ENCODE data around the gene MIB1.

Gene MIB1

GRCh38 chr18:21745231-21745630, 4.6 kb downstream of the MIB1 start:
- H3K9me3 ChIP-seq = no peaks in the 10 kb centered on the region
- H3K27ac ChIP-seq = no peak overlapping the region
- H3K4me3 ChIP-seq = no peak overlapping the region
- TF ChIP-seq CTCF (IDR thresholded peaks at IDR 0.05) = no peak
- H3K36me3 ChIP-seq = no peaks in the 10 kb centered on the region
- intact Hi-C loops (cut with DNase I; ENCODE audit: low total_unique reads) = no loop called here
- DNase-seq = no peak
- H3K27me3 ChIP-seq = no peaks in the 10 kb centered on the region
- peaks cover 0 to 48% (median 16%) of the 10 kb centered on the region in 4 donors for H3K4me1 ChIP-seq

- intact Hi-C loops (cut with DNase I; ENCODE audit: low total_unique reads) = no loop called here
- no peak for TF ChIP-seq CTCF (IDR thresholded peaks at IDR 0.05)
Measured at GRCh38 chr18:21747268-21747667, 6.7 kb downstream of the MIB1 start.

GRCh38 chr18:21747764-21748693, 7.4 kb downstream of the MIB1 start:
- H3K27me3 ChIP-seq = no peaks in the 10 kb centered on the region
- no peak overlapping the region for H3K27ac ChIP-seq
- no peak for DNase-seq
- no peaks in the 10 kb centered on the region for H3K9me3 ChIP-seq
- no peaks in the 10 kb centered on the region for H3K36me3 ChIP-seq
- peaks cover 0 to 48% (median 13%) of the 10 kb centered on the region in 4 donors for H3K4me1 ChIP-seq
- no peak for TF ChIP-seq CTCF (IDR thresholded peaks at IDR 0.05)
- intact Hi-C loops (cut with DNase I; ENCODE audit: low total_unique reads) = no loop called here
- H3K4me3 ChIP-seq = no peak overlapping the region

More at GRCh38 chr18:21747268-21747667, 6.7 kb downstream of the MIB1 start:
- Histone ChIP-seq H3K9me3 (no peaks in the 10 kb centered on the region), H3K27ac (no peak overlapping the region), H3K27me3 (no peaks in the 10 kb centered on the region), H3K36me3 (no peaks in the 10 kb centered on the region), H3K4me3 (no peak overlapping the region), H3K4me1 (peaks cover 0 to 56% (median 14%) of the 10 kb centered on the region in 4 donors)
- no peak for DNase-seq

GRCh38 chr18:21757833-21758232, 17.2 kb downstream of the MIB1 start:
- Histone ChIP-seq H3K36me3 (no peaks in the 10 kb centered on the region), H3K4me3 (no peak overlapping the region), H3K9me3 (no peaks in the 10 kb centered on the region), H3K27ac (no peak overlapping the region), H3K27me3 (no peaks in the 10 kb centered on the region), H3K4me1 (peaks cover 0 to 35% (median 0%) of the 10 kb centered on the region in 4 donors)
- no peak for DNase-seq
- TF ChIP-seq CTCF (IDR thresholded peaks at IDR 0.05) = no peak
- intact Hi-C loops (cut with DNase I; ENCODE audit: low total_unique reads) = no loop called here

GRCh38 chr18:21759836-21760235, 19.2 kb downstream of the MIB1 start:
- H3K27me3 ChIP-seq = no peaks in the 10 kb centered on the region
- H3K36me3 ChIP-seq = no peaks in the 10 kb centered on the region
- DNase-seq = no peak
- TF ChIP-seq CTCF (IDR thresholded peaks at IDR 0.05) = no peak
- no peak overlapping the region for H3K27ac ChIP-seq
- H3K4me1 ChIP-seq = peaks cover 0 to 52% (median 2%) of the 10 kb centered on the region in 4 donors
- H3K4me3 ChIP-seq = no peak overlapping the region
- intact Hi-C loops (cut with DNase I; ENCODE audit: low total_unique reads) = no loop called here
- no peaks in the 10 kb centered on the region for H3K9me3 ChIP-seq
